ENCODE data around the gene UBE2N.

DNA sequence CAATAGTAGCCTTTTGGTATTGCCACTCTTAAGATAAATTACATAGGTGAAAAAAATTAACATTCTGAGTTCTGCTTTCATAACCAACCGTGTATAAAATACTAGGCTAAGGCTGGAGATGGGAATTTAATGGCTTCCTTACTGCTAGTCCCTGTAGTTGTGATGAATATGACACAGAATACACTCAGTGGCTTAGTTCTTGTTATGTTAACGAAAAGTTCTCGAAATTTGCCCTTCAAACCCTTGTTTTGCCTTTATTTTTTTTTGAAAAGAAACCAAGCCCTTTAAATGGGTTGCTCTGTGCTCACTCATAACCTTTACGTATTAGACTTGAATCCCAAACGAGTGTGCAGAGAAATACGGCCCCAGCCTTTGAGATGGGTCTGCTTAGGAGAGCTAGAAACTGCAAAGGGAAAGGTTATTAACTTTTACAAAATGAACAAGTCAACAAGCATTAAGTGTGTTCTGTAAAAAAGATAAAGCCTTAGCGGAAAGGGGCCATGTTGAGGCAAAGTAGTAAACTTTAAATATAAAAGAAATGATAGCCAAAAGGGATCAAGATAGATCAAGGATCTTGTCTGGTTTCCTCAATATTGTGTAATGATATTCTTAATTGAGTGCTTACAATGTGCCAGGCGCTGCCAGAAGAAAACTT lies 62.3 kb downstream of the UBE2N start:
- TF ChIP-seq, protein P1, sequence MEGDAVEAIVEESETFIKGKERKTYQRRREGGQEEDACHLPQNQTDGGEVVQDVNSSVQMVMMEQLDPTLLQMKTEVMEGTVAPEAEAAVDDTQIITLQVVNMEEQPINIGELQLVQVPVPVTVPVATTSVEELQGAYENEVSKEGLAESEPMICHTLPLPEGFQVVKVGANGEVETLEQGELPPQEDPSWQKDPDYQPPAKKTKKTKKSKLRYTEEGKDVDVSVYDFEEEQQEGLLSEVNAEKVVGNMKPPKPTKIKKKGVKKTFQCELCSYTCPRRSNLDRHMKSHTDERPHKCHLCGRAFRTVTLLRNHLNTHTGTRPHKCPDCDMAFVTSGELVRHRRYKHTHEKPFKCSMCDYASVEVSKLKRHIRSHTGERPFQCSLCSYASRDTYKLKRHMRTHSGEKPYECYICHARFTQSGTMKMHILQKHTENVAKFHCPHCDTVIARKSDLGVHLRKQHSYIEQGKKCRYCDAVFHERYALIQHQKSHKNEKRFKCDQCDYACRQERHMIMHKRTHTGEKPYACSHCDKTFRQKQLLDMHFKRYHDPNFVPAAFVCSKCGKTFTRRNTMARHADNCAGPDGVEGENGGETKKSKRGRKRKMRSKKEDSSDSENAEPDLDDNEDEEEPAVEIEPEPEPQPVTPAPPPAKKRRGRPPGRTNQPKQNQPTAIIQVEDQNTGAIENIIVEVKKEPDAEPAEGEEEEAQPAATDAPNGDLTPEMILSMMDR (IDR thresholded peaks at IDR 0.05; ENCODE audit: low read length), result no peak
- TF ChIP-seq EZH2 (optimal IDR thresholded peaks at IDR 0.05; ENCODE audit: low read depth, low read length) (no peak), EZH2phosphoT487 (IDR thresholded peaks at IDR 0.05; ENCODE audit: low read length) (no peak)
